Sigmoid colon (tissue), 4 donors: Measurements from ENCODE around the gene XYLT1.

ENCODE experiments used
- POLR2A ChIP-seq, 2 donors: fragments of 450-650 bp; IDR thresholded peaks; one replicate each; pipeline ENCODE4 v1.6.1; 2016; ENCODE audit warnings: antibody characterized with exemption in 2 of 2, mild to moderate bottlenecking in 2 of 2, moderate library complexity in 2 of 2
- POLR2AphosphoS5 ChIP-seq, 4 donors: sonication (generic); formaldehyde crosslinking; IDR thresholded peaks; one replicate each; pipeline ENCODE4 v1.6.1; 2017; ENCODE audit warnings: antibody characterized with exemption in 4 of 4
- TF ChIP-seq, protein P1 (sequence below), 4 experiments: fragments of 450-650 bp in 3 of 4; fragments of 200-600 bp in 1 of 4; IDR thresholded peaks; one replicate each; pipeline ENCODE4 v1.5.1; 2016 to 2019; ENCODE audit warnings: antibody characterized with exemption in 4 of 4, mild to moderate bottlenecking in 3 of 4, moderate library complexity in 2 of 4

DNA sequence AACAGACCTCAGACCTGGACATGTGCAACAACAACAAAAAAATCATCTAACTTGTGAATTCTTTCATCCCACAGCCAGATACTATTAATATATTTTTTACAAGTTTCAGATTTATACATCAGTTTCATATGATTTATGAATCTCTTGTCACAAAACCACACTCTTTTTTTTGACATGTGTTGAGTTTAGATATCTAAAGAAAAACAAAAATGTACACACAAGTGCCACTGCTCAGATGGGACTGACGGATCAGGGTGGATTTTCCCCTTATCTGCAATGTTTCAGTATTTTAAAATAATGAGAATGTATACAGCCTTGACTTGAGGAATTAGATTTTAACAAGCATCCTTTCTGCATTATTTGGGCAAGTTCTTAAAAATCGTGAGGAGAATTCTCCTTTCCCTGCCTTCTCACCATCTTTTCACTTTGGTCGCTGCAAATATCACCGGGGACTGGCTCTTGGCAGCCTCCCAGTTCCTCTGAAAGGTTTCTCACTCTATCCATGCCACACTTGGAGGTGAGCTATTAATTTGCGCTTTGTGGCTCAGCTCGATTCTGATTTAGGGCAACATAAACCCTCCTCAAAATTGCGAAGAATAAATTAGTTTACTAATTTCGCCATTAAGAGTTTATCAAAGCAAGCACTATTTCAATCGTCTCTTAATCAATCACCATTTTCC, 225.7 kb downstream of the XYLT1 start:
- TF ChIP-seq POLR2AphosphoS5 (IDR thresholded peaks at IDR 0.05) = no peak
- no peak for TF ChIP-seq POLR2A (IDR thresholded peaks at IDR 0.05)
- TF ChIP-seq, protein P1, sequence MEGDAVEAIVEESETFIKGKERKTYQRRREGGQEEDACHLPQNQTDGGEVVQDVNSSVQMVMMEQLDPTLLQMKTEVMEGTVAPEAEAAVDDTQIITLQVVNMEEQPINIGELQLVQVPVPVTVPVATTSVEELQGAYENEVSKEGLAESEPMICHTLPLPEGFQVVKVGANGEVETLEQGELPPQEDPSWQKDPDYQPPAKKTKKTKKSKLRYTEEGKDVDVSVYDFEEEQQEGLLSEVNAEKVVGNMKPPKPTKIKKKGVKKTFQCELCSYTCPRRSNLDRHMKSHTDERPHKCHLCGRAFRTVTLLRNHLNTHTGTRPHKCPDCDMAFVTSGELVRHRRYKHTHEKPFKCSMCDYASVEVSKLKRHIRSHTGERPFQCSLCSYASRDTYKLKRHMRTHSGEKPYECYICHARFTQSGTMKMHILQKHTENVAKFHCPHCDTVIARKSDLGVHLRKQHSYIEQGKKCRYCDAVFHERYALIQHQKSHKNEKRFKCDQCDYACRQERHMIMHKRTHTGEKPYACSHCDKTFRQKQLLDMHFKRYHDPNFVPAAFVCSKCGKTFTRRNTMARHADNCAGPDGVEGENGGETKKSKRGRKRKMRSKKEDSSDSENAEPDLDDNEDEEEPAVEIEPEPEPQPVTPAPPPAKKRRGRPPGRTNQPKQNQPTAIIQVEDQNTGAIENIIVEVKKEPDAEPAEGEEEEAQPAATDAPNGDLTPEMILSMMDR (IDR thresholded peaks at IDR 0.05) = no peak
